ENCODE measurements around the gene MARVELD1.

- TF ChIP-seq POLR2A (IDR thresholded peaks at IDR 0.05; ENCODE audit: extremely low read depth, insufficient read length) (no peak), CTCF (IDR thresholded peaks at IDR 0.05; ENCODE audit: low read depth, low read length) (no peak)
Measured at GRCh38 chr10:97714401-97715258, 1.1 kb downstream of the MARVELD1 start.

All from NB4 (cell line).